SU-DHL-6 (cell line): Measurements from ENCODE around the gene DNAJA2.

Source experiments
- H2AFZ ChIP-seq: fragments of 200-600 bp; sonication (generic); 2 replicates; pipeline ENCODE4 v1.6.1; 2014; ENCODE audit warnings: low read depth, mild to moderate bottlenecking, moderate library complexity, mixed read lengths, antibody characterized with exemption, low read length; ENCODE audit not compliant: severe bottlenecking
- H3F3A ChIP-seq: fragments of 200-600 bp; shearing (Covaris generic); 2 replicates; pipeline ENCODE4 v1.6.0; 2016; ENCODE audit warnings: antibody characterized with exemption, mild to moderate bottlenecking; ENCODE audit not compliant: insufficient read depth
- H3K27ac ChIP-seq: fragments of 200-600 bp; sonication (generic); 2 replicates; pipeline ENCODE4 v1.5.1; 2016; ENCODE audit warnings: low read depth, mild to moderate bottlenecking, low read length, moderate library complexity, mixed read lengths
- H3K27me3 ChIP-seq: fragments of 200-600 bp; sonication (generic), shearing (Covaris generic); 2 replicates; pipeline ENCODE4 v1.6.0; 2014; ENCODE audit warnings: mild to moderate bottlenecking, low read length
- H3K36me3 ChIP-seq: fragments of 200-600 bp; sonication (generic); 2 replicates; pipeline ENCODE4 v1.6.1; 2014; ENCODE audit warnings: mild to moderate bottlenecking, low read length, mixed read lengths
- H3K4me2 ChIP-seq: fragments of 300-600, 200-600 bp; shearing (Covaris generic), sonication (generic); 2 replicates; pipeline ENCODE4 v1.6.0; 2014; ENCODE audit warnings: low read length, low read depth, mild to moderate bottlenecking; ENCODE audit not compliant: poor library complexity, severe bottlenecking
- H3K4me3 ChIP-seq: fragments of 200-600 bp; sonication (generic); 2 replicates; pipeline ENCODE4 v1.5.1; 2014; ENCODE audit warnings: antibody characterized with exemption, low read length, mild to moderate bottlenecking, mixed read lengths; ENCODE audit not compliant: insufficient read depth, poor library complexity, severe bottlenecking
- H3K79me2 ChIP-seq: fragments of 200-600 bp; sonication (generic); 2 replicates; pipeline ENCODE4 v1.6.1; 2014; ENCODE audit warnings: mild to moderate bottlenecking, low read length, moderate library complexity; ENCODE audit not compliant: insufficient read depth
- H3K9ac ChIP-seq: fragments of 200-600 bp; sonication (generic); 2 replicates; pipeline ENCODE4 v1.7.0; 2014; ENCODE audit warnings: mild to moderate bottlenecking, low read length
- H3K9me2 ChIP-seq: fragments of 200-600 bp; sonication (generic); replicated peaks from 2 replicates; pipeline ENCODE4 v1.6.1; 2014; ENCODE audit warnings: low read length; ENCODE audit not compliant: insufficient read depth
- H3K9me3 ChIP-seq: fragments of 200-600 bp; sonication (generic); 2 replicates; pipeline ENCODE4 v1.6.1; 2014; ENCODE audit warnings: low read length, mixed read lengths; ENCODE audit not compliant: insufficient read depth
- H4K20me1 ChIP-seq: fragments of 200-600 bp; sonication (generic); 2 replicates; pipeline ENCODE4 v1.6.1; 2014; ENCODE audit warnings: low read depth, mild to moderate bottlenecking, antibody characterized with exemption, low read length, moderate library complexity, mixed read lengths
- EZH2phosphoT487 ChIP-seq: fragments of 200-600 bp; sonication (generic), shearing (Covaris generic); conservative IDR thresholded peaks from 2 replicates; pipeline ENCODE4 v1.6.1; 2018; ENCODE audit warnings: mild to moderate bottlenecking, antibody characterized with exemption, low read length, moderate library complexity, mixed read lengths
- TF ChIP-seq, protein P1 (sequence below): fragments of 200-600 bp; sonication (generic); IDR thresholded peaks from one replicate; pipeline ENCODE4 v1.5.1; 2017; ENCODE audit warnings: antibody characterized with exemption, mild to moderate bottlenecking, low read length, moderate library complexity; ENCODE audit not compliant: insufficient read depth, poor library complexity, severe bottlenecking

Gene DNAJA2

DNA sequence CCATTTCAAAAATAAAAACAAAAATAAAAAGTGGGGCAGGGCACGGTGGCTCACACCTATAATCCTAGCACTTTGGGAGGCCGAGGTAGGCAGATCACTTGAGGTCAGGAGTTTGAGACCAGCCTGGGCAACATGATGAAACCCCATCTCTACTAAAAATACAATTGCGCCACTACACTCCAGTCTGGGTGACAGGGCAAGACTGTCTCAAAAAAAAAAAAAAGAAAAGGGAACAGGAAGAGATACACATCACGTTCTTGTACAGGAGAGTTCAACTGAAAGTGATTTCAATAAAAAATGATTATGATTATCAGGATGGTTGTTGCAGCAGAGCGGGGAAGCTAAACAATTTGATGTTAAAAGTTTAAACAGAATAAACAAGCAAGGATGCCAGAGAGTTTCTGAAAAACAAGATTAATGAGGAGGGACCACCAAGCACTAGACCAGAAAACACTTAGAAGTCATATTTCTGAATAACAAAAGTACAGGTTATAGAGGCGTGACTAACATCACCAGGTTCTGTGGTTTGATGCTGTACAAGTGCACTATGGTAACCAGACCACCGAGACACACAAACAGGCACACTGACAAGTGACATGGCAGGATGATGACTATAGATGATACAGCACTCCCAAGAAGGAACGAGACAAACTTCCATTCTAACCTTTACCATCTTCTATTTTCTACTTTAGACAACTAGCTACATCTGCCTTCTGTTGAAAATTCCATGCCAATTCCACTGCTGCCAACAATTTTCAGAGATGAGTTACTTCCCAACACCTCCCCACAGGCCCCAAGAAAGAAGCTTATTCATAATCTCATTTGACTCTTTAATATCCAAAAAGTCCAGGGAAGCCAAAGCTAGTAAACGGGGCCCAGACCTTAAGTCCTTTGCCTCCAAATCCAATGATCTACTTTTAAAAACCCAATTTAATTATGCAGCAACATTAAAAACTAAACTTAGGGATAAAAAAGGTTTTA is 11.8 kb downstream of the DNAJA2 start:
- H2AFZ ChIP-seq, result no peak overlapping the region
- peaks cover 22% of the 10 kb centered on the region for H3K79me2 ChIP-seq
- TF ChIP-seq, protein P1, sequence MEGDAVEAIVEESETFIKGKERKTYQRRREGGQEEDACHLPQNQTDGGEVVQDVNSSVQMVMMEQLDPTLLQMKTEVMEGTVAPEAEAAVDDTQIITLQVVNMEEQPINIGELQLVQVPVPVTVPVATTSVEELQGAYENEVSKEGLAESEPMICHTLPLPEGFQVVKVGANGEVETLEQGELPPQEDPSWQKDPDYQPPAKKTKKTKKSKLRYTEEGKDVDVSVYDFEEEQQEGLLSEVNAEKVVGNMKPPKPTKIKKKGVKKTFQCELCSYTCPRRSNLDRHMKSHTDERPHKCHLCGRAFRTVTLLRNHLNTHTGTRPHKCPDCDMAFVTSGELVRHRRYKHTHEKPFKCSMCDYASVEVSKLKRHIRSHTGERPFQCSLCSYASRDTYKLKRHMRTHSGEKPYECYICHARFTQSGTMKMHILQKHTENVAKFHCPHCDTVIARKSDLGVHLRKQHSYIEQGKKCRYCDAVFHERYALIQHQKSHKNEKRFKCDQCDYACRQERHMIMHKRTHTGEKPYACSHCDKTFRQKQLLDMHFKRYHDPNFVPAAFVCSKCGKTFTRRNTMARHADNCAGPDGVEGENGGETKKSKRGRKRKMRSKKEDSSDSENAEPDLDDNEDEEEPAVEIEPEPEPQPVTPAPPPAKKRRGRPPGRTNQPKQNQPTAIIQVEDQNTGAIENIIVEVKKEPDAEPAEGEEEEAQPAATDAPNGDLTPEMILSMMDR, result no peak
- no peak for TF ChIP-seq EZH2phosphoT487

DNA sequence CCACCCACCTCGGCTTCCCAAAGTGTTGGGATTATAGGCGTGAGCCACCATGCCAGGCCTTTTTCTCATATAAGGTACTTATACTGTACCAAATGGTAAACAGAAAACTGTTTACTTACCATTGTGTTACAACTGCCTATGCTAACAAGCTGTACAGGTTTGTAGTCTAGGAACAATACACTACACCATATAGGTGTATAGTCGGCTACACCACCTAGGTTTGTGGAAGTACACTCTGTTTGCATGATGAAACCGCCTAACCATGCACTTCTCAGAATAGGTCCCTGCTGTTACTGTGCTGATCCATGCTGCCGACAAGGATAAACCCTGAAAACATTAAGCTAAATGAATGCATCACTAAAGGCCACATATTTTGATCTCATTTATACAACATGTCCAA is 18.9 kb downstream of the DNAJA2 start:
- H3K9me3 ChIP-seq, result no peaks in the 10 kb centered on the region
- TF ChIP-seq, protein P1, result no peak
- no peak for TF ChIP-seq EZH2phosphoT487
- no peak overlapping the region for H3K27ac ChIP-seq
- H3K4me2 ChIP-seq, result no peak overlapping the region
- peaks cover 28% of the 10 kb centered on the region for H3K36me3 ChIP-seq
- H3K27me3 ChIP-seq, result no peaks in the 10 kb centered on the region
- H3F3A ChIP-seq, result peaks cover 10% of the 10 kb centered on the region; the same call in 1 of the 2 replicates
- H3K79me2 ChIP-seq, result no peaks in the 10 kb centered on the region; the same call in 1 of the 2 replicates
- H3K4me3 ChIP-seq, result no peak overlapping the region
- H3K9me2 ChIP-seq, result no peaks in the 10 kb centered on the region
- no peak overlapping the region for H3K9ac ChIP-seq
- no peaks in the 10 kb centered on the region for H4K20me1 ChIP-seq
- H2AFZ ChIP-seq, result no peak overlapping the region

More for the DNA sequence above, 11.8 kb downstream of the DNAJA2 start:
- Histone ChIP-seq H4K20me1 (no peaks in the 10 kb centered on the region), H3K9ac (no peak overlapping the region), H3K27ac (no peak overlapping the region), H3K9me2 (no peaks in the 10 kb centered on the region), H3K4me3 (no peak overlapping the region), H3K27me3 (no peaks in the 10 kb centered on the region), H3K9me3 (no peaks in the 10 kb centered on the region), H3K4me2 (no peak overlapping the region), H3F3A (0 out of 2 replicates have a peak, but pooled peaks cover under 1% of the 10 kb centered on the region), H3K36me3 (peaks cover 38% of the 10 kb centered on the region; the same call in 1 of the 2 replicates)

DNA sequence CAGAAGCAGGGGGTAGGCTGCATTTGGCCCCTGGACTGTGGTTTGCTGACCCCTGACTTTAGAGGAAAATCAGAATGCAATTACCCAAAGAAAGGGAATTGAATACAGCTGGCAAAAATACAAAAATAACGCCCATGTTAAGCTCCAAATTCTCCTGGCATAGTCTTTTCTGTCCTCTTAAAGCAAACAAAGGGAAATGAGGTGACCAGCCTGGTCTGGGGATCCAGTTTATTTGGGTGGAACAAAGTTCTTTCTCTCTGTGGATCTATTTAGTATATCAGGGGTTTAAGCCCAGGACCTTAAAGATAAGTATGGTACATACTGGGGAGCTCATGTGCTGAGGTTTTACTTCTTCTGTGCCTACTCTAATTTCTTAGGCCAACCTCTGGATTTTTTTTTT is 23.5 kb downstream of the DNAJA2 start:
- H3K4me2 ChIP-seq, result no peak overlapping the region
- no peaks in the 10 kb centered on the region for H3K79me2 ChIP-seq
- no peaks in the 10 kb centered on the region for H4K20me1 ChIP-seq
- no peaks in the 10 kb centered on the region for H3K27me3 ChIP-seq
- TF ChIP-seq, protein P1, result no peak
- TF ChIP-seq EZH2phosphoT487, result no peak
- H3K27ac ChIP-seq, result no peak overlapping the region
- H3K9me2 ChIP-seq, result no peaks in the 10 kb centered on the region
- no peak overlapping the region for H2AFZ ChIP-seq
- no peaks in the 10 kb centered on the region for H3K9me3 ChIP-seq
- 0 out of 2 replicates have a peak, but pooled peaks cover 5% of the 10 kb centered on the region for H3F3A ChIP-seq
- peaks cover 5% of the 10 kb centered on the region; the same call in 1 of the 2 replicates for H3K36me3 ChIP-seq
- H3K4me3 ChIP-seq, result no peak overlapping the region
- H3K9ac ChIP-seq, result no peak overlapping the region
